Retinal pigment epithelial cell (primary cell): ENCODE results near the gene GNAI3.

Experiments
- DNase-seq: peaks from one replicate; pipeline ENCODE4 v3.0.0-alpha.2; 2010; ENCODE audit warnings: low read depth
- H3K4me3 ChIP-seq: 2 replicates; pipeline ENCODE4 v1.5.1; 2011; ENCODE audit warnings: mild to moderate bottlenecking, low read length, control low read depth, moderate library complexity
- CTCF ChIP-seq: conservative IDR thresholded peaks from 2 replicates; pipeline ENCODE4 v1.5.1; 2011; ENCODE audit warnings: low read depth, low read length, control low read depth, inconsistent platforms

The GNAI3 gene

GRCh38 chr1:109611308-109611990 is 63.0 kb downstream of the GNAI3 start:
- H3K4me3 ChIP-seq = no peak overlapping the region
- TF ChIP-seq CTCF = no peak
- DNase-seq = no peak

- no peak for TF ChIP-seq CTCF
- DNase-seq = no peak
- no peak overlapping the region for H3K4me3 ChIP-seq
Observed at GRCh38 chr1:109613361-109614147, 65.1 kb downstream of the GNAI3 start.

GRCh38 chr1:109615879-109616278 is 67.5 kb downstream of the GNAI3 start:
- H3K4me3 ChIP-seq = no peak overlapping the region
- no peak for TF ChIP-seq CTCF
- no peak for DNase-seq

- no peak for TF ChIP-seq CTCF
- DNase-seq = no peak
- no peak overlapping the region for H3K4me3 ChIP-seq
Observed at GRCh38 chr1:109616391-109616790, 68.0 kb downstream of the GNAI3 start.

- no peak overlapping the region for H3K4me3 ChIP-seq
- TF ChIP-seq CTCF = no peak
- peak; percentile 84 for DNase-seq
Observed at GRCh38 chr1:109617291-109617801, 68.9 kb downstream of the GNAI3 start.

- no peak for DNase-seq
- no peak for TF ChIP-seq CTCF
- peak overlapping the region; percentile 95 for H3K4me3 ChIP-seq
Observed at GRCh38 chr1:109618661-109619575, 70.5 kb downstream of the GNAI3 start.
